Calu3 (cell line): ENCODE results near the gene FZD1. TPM values are rescaled to one million over a fixed set of nuclear protein-coding genes. Genes with fewer than 3 reads are reported as not detected.

ENCODE experiments used
- BruUV-seq: library from RNA; stranded (reverse); fragments of 400-500 nt; replicated peaks from 2 replicates; lab custom pipeline; 2021; lab: Mats Ljungman, UMichigan
- CTCF ChIA-PET: fragments of 300-600 bp; sonication (Branson Sonifier 250); formaldehyde crosslinking; loops from one replicate; lab custom pipeline; 2022; ENCODE audit warnings: antibody characterized with exemption; lab: Charles Lee
- DNase-seq: peaks from one replicate; pipeline ENCODE4 v3.0.0; 2022
- H3K27ac Mint-ChIP-seq: one replicate; pipeline ENCODE4 v1.8.0; 2022; ENCODE audit warnings: mixed read lengths; ENCODE audit not compliant: unreplicated experiment
- H3K27me3 Mint-ChIP-seq: one replicate; pipeline ENCODE4 v1.8.0; 2022; ENCODE audit warnings: mixed read lengths; ENCODE audit not compliant: unreplicated experiment
- H3K36me3 Mint-ChIP-seq: one replicate; pipeline ENCODE4 v1.8.0; 2022; ENCODE audit warnings: mild to moderate bottlenecking, moderate library complexity, mixed read lengths; ENCODE audit not compliant: insufficient read depth, unreplicated experiment
- H3K4me1 Mint-ChIP-seq: one replicate; pipeline ENCODE4 v1.8.0; 2022; ENCODE audit warnings: mild to moderate bottlenecking, low read depth, mixed read lengths; ENCODE audit not compliant: unreplicated experiment
- H3K4me3 Mint-ChIP-seq: one replicate; pipeline ENCODE4 v1.8.0; 2022; ENCODE audit warnings: mild to moderate bottlenecking, low read depth, moderate library complexity, mixed read lengths; ENCODE audit not compliant: unreplicated experiment
- H3K9me3 Mint-ChIP-seq: one replicate; pipeline ENCODE4 v1.8.0; 2022; ENCODE audit warnings: low read depth, mixed read lengths; ENCODE audit not compliant: unreplicated experiment
- CTCF ChIP-seq: fragments of 200-600 bp; IDR thresholded peaks from one replicate; pipeline ENCODE4 v1.8.0; 2022; ENCODE audit warnings: antibody characterized with exemption; ENCODE audit not compliant: unreplicated experiment
- intact Hi-C: fragments of 100-400 bp; cut with micrococcal nuclease; formaldehyde crosslinking; loops from one replicate; pipeline ENCODE4 v1.10.0; 2022; ENCODE audit not compliant: unreplicated experiment
- total RNA-seq: library from RNA; stranded (reverse); gene quantifications from 2 replicates; pipeline ENCODE4 v1.2.3, GENCODE V29; 2022

Gene FZD1
- total RNA-seq, 1 experiment from 2014 or later, result 3.7 TPM

DNA sequence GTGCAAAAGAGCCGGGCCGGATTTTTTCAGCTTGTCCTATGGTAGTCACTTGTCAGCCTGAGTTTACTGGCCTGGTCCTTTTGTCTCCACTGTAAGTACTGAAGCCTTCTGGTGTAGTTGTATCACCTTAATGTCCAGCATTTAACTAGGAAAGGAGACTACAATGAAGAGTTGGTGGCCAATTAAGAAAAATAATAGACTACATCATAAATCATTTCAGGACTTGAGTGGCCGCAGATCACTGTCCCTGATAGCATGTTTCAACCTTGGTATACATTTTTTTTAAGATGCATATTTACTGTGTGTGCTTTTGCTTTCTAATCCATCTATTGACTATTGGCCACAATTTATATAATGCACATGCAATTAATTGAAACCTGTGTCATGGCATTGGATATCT, 6.1 kb downstream of the FZD1 start:
- BruUV-seq, result no TSS peak
- no peaks in the 10 kb centered on the region for H3K27me3 Mint-ChIP-seq
- no peak overlapping the region for H3K27ac Mint-ChIP-seq
- no peak overlapping the region for H3K4me3 Mint-ChIP-seq
- CTCF ChIA-PET, result no interaction called here
- H3K9me3 Mint-ChIP-seq, result no peaks in the 10 kb centered on the region
- TF ChIP-seq CTCF, result no peak
- intact Hi-C loops, result no loop called here
- H3K4me1 Mint-ChIP-seq, result no peaks in the 10 kb centered on the region
- peaks cover 6% of the 10 kb centered on the region for H3K36me3 Mint-ChIP-seq
- DNase-seq, result no peak

- Mint-ChIP-seq H3K27ac (no peak overlapping the region), H3K27me3 (no peaks in the 10 kb centered on the region), H3K4me1 (no peaks in the 10 kb centered on the region), H3K4me3 (no peak overlapping the region), H3K9me3 (no peaks in the 10 kb centered on the region), H3K36me3 (no peaks in the 10 kb centered on the region)
- no TSS peak for BruUV-seq
- DNase-seq, result no peak
- intact Hi-C loops, result no loop called here
- TF ChIP-seq CTCF, result no peak
- CTCF ChIA-PET, result no interaction called here
Observed at GRCh38 chr7:91276909-91277308, 12.7 kb downstream of the FZD1 start.

- no peak overlapping the region for H3K27ac Mint-ChIP-seq
- H3K9me3 Mint-ChIP-seq, result no peaks in the 10 kb centered on the region
- BruUV-seq, result no TSS peak
- intact Hi-C loops, result no loop called here
- no peak for TF ChIP-seq CTCF
- no peaks in the 10 kb centered on the region for H3K36me3 Mint-ChIP-seq
- DNase-seq, result no peak
- H3K4me1 Mint-ChIP-seq, result no peaks in the 10 kb centered on the region
- no peak overlapping the region for H3K4me3 Mint-ChIP-seq
- CTCF ChIA-PET, result no interaction called here
- H3K27me3 Mint-ChIP-seq, result no peaks in the 10 kb centered on the region
Observed at GRCh38 chr7:91280185-91280584, 16.0 kb downstream of the FZD1 start.

DNA sequence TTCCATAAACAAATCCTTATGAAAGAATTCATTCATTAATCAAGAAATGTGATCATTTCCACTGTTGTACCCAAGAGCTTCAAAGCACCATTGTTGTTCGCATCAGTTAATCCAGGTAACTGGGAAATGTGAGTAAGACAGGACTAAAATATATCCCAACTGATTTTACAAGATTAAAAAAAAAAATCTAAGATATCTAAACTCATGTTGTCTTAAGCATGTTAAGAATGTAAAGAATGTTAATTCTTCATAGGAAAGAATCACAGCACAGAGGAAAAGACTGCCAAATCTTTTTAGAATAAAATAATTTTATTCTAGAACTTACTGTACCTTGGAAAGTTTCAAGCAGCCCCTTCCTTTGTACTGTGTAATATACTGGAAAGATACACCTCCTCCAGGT, 16.4 kb downstream of the FZD1 start:
- CTCF ChIA-PET, result no interaction called here
- DNase-seq, result no peak
- H3K9me3 Mint-ChIP-seq, result no peaks in the 10 kb centered on the region
- H3K4me1 Mint-ChIP-seq, result no peaks in the 10 kb centered on the region
- H3K4me3 Mint-ChIP-seq, result no peak overlapping the region
- H3K36me3 Mint-ChIP-seq, result no peaks in the 10 kb centered on the region
- no peak for TF ChIP-seq CTCF
- H3K27ac Mint-ChIP-seq, result no peak overlapping the region
- H3K27me3 Mint-ChIP-seq, result no peaks in the 10 kb centered on the region
- no TSS peak for BruUV-seq
- intact Hi-C loops, result no loop called here
